SK-N-MC (cell line): Measurements from ENCODE around the gene TSPAN2.

Source experiments
- DNase-seq: peaks from one replicate; pipeline ENCODE4 v3.0.0-alpha.2; 2011; ENCODE audit warnings: low read depth, low spot score
- H3K27ac ChIP-seq: fragments of 200-600 bp; sonication (generic); 2 replicates; pipeline ENCODE4 v1.5.1; 2016; ENCODE audit warnings: mixed run types
- H3K36me3 ChIP-seq: fragments of 200-600 bp; sonication (generic); 2 replicates; pipeline ENCODE4 v1.6.1; 2017; ENCODE audit warnings: antibody characterized with exemption, low read length, mixed read lengths; ENCODE audit not compliant: insufficient read depth
- H3K4me3 ChIP-seq: fragments of 200-600 bp; sonication (generic); 2 replicates; pipeline ENCODE4 v1.5.1; 2016
- H3K9ac ChIP-seq: fragments of 200-600 bp; sonication (generic); 2 replicates; pipeline ENCODE4 v1.8.0; 2017; ENCODE audit warnings: mixed run types, mixed read lengths; ENCODE audit not compliant: insufficient read length
- H3K9me3 ChIP-seq: fragments of 200-600 bp; sonication (generic); 2 replicates; pipeline ENCODE4 v1.6.1; 2017; ENCODE audit warnings: low read depth, mild to moderate bottlenecking, antibody characterized with exemption, low read length, moderate library complexity, mixed read lengths
- EZH2 ChIP-seq: fragments of 200-600 bp; sonication (generic); IDR thresholded peaks from one replicate; pipeline ENCODE4 v1.6.1; 2017; ENCODE audit warnings: antibody characterized with exemption
- FOXP2 ChIP-seq: optimal IDR thresholded peaks from 2 replicates; pipeline ENCODE3; 2011; ENCODE audit warnings: mild to moderate bottlenecking, moderate library complexity; ENCODE audit not compliant: insufficient read depth; ENCODE audit errors: extremely low read length, control extremely low read depth
- POLR2AphosphoS5 ChIP-seq: IDR thresholded peaks from 2 replicates; pipeline ENCODE4 v1.6.1; 2012; ENCODE audit warnings: mild to moderate bottlenecking, low read depth, low read length, borderline replicate concordance

TSPAN2 gene

GRCh38 chr1:115065021-115065420, 24.3 kb downstream of the TSPAN2 start:
- no peak overlapping the region for H3K4me3 ChIP-seq
- no peak for TF ChIP-seq EZH2
- TF ChIP-seq POLR2AphosphoS5 = no peak
- TF ChIP-seq FOXP2 = no peak
- 0 out of 2 replicates have a peak, but pooled peaks cover 2% of the 10 kb centered on the region for H3K36me3 ChIP-seq
- no peaks in the 10 kb centered on the region for H3K9me3 ChIP-seq
- no peak overlapping the region for H3K9ac ChIP-seq
- DNase-seq = no peak
- no peak overlapping the region for H3K27ac ChIP-seq

DNA sequence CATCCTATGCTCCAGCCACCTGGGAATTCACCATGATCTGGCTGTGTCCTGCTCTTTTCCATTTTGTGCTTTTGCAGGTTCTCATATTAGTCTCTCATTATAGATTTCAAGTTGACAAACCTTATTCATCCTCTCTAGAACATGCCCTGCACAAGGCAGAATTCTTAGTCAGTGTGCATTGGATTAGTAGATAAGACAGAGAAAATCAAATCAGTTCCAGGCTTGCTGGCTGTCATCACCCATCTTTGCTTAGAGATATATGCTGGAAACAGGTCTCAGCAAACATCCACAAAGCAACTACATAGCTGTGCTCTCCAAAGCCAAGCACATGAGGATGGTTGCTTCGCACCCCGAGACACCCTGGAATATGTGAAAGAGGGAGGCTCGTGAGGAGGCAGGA, 24.8 kb downstream of the TSPAN2 start:
- Histone ChIP-seq H3K9ac (no peak overlapping the region), H3K9me3 (no peaks in the 10 kb centered on the region), H3K36me3 (0 out of 2 replicates have a peak, but pooled peaks cover 2% of the 10 kb centered on the region), H3K4me3 (no peak overlapping the region), H3K27ac (no peak overlapping the region)
- no peak for TF ChIP-seq FOXP2
- TF ChIP-seq POLR2AphosphoS5 = no peak
- no peak for TF ChIP-seq EZH2
- no peak for DNase-seq

DNA sequence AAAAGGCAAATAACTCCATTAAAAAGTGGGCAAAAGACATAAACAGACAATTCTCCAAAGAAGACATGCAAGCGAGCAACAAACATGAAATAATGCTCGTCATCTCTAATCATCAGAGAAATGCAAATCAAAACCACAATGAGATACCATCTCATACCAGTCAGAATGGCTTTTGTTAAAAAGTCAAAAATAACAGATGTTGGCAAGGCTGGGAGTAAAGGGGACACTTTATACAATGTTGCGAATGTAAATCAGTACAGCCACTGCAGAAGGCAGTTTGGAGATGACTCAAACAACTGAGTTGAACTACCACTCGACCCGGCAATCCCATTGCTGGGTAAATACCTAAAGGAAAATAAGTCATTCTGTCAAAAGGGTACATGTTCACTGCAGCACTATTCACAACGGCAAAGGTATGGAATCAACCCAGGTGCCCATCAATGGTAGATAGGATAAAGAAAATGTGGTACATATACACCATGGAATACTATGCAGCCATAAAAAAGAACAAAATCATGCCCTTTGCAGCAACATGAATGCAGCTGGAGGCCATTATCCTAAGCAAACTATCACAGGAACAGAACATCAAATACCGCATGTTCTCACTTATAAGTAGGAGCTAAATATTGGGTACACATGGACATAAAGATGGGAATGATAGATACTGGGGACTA, 25.9 kb downstream of the TSPAN2 start:
- H3K36me3 ChIP-seq = 0 out of 2 replicates have a peak, but pooled peaks cover 2% of the 10 kb centered on the region
- TF ChIP-seq EZH2 (no peak), FOXP2 (no peak), POLR2AphosphoS5 (no peak)
- H3K27ac ChIP-seq = peak overlapping the region; percentile 82
- no peak for DNase-seq
- no peak overlapping the region for H3K9ac ChIP-seq
- H3K9me3 ChIP-seq = no peaks in the 10 kb centered on the region
- H3K4me3 ChIP-seq = no peak overlapping the region

GRCh38 chr1:115062542-115063004, 26.7 kb downstream of the TSPAN2 start:
- Histone ChIP-seq H3K9me3 (no peaks in the 10 kb centered on the region), H3K4me3 (0 out of 2 replicates have a peak overlapping the region, but pooled peaks have one; percentile 6), H3K9ac (no peak overlapping the region), H3K36me3 (0 out of 2 replicates have a peak, but pooled peaks cover 2% of the 10 kb centered on the region), H3K27ac (peak overlapping the region; percentile 82)
- TF ChIP-seq EZH2 = no peak
- no peak for TF ChIP-seq POLR2AphosphoS5
- no peak for TF ChIP-seq FOXP2
- DNase-seq = no peak

GRCh38 chr1:115060501-115060900, 28.8 kb downstream of the TSPAN2 start:
- DNase-seq = no peak
- no peak overlapping the region for H3K9ac ChIP-seq
- H3K27ac ChIP-seq = no peak overlapping the region
- no peaks in the 10 kb centered on the region for H3K36me3 ChIP-seq
- TF ChIP-seq EZH2 = no peak
- no peak for TF ChIP-seq FOXP2
- TF ChIP-seq POLR2AphosphoS5 = no peak
- H3K4me3 ChIP-seq = no peak overlapping the region
- H3K9me3 ChIP-seq = no peaks in the 10 kb centered on the region

DNA sequence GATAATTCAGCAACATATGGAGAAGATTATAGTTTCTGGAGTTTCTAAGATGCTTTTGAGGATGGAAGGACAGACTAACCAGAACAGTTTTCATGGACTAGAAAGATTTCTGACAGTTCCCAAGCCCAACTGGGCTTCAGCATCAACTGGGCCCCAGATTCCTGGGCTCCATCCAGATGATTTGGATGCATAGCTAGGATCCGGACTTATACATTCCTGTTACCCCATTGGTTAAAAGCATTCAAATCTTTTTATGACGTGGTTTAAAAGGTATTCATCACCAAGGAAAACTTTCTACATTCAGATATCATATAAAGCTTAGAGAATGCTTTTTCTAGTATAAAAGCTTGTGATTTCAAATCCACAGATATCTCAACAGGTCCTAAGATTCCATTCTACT, 30.0 kb downstream of the TSPAN2 start:
- no peaks in the 10 kb centered on the region for H3K36me3 ChIP-seq
- DNase-seq = no peak
- no peak overlapping the region for H3K4me3 ChIP-seq
- no peak for TF ChIP-seq POLR2AphosphoS5
- TF ChIP-seq EZH2 = no peak
- no peak for TF ChIP-seq FOXP2
- no peak overlapping the region for H3K27ac ChIP-seq
- H3K9ac ChIP-seq = no peak overlapping the region
- H3K9me3 ChIP-seq = no peaks in the 10 kb centered on the region

DNA sequence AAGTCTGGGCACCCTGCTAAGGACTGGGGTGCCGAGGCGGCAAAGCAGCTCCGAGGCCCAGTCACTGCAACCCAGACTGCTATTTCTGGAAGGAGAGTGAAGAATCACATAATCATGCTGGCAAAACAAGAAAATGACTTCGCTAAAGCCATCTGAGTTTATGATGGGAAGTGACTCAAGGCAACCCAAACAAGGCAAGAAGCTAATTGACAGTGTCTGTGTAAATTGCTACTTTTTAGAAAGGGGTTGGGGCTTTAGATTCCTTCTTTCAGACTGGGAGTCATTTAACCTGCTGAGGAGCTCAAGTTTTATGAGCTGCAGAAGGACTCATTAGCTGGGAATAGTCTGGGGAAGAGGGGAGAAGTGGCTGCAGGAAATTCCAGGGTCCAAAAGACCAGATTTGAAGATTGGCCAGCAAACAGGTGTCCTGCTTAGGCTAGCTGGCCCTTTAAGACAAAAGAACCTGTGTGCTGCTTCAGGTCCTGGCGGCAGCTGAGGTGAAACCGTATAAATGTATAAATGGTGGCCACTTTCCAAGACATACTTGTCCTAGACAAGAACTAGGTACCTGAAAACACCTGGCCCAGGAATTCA, 31.5 kb downstream of the TSPAN2 start:
- Histone ChIP-seq H3K9ac (no peak overlapping the region), H3K4me3 (no peak overlapping the region), H3K36me3 (no peaks in the 10 kb centered on the region), H3K27ac (no peak overlapping the region), H3K9me3 (no peaks in the 10 kb centered on the region)
- no peak for DNase-seq
- TF ChIP-seq EZH2 = no peak
- no peak for TF ChIP-seq POLR2AphosphoS5
- TF ChIP-seq FOXP2 = no peak

DNA sequence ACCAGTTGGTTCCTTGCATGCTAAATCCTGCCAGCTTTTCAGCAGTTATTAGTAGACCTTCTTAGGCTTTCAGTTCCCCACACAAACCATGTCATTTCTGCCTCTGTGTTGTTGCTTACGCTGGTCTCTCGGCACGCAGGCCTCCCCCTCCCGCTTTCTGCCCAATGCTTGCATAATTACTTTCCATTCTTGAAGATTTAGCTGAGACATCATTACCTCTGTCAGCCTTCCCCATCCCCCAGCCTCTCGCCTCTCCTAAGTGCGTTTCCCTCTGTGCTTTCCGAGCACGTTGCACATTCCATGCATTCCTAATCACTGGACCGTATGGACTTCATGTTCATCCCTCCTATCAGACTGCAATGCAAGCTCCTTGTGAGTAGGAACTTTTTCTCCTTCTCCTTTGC, 32.9 kb downstream of the TSPAN2 start:
- Histone ChIP-seq H3K4me3 (peak overlapping the region; percentile 37), H3K9ac (no peak overlapping the region), H3K9me3 (no peaks in the 10 kb centered on the region), H3K27ac (no peak overlapping the region), H3K36me3 (no peaks in the 10 kb centered on the region)
- no peak for TF ChIP-seq EZH2
- no peak for TF ChIP-seq POLR2AphosphoS5
- TF ChIP-seq FOXP2 = no peak
- DNase-seq = no peak
